GM18951 (cell line): ENCODE measurements around the gene SLC48A1.

Experiments used
- POLR2A ChIP-seq: IDR thresholded peaks from 4 replicates; pipeline ENCODE4 v1.6.1; 2011; ENCODE audit warnings: mild to moderate bottlenecking; ENCODE audit not compliant: insufficient read length, insufficient read depth; ENCODE audit errors: extremely low read depth
- in situ Hi-C: fragments of 300-500 bp; cut with MboI; formaldehyde crosslinking; loops from one replicate; pipeline ENCODE4 v1.12.0; 2022; ENCODE audit warnings: low sequenced_read_pairs, mixed read lengths, inconsistent platforms; ENCODE audit not compliant: unreplicated experiment

SLC48A1 gene

GRCh38 chr12:47757364-47757839 is 15.6 kb upstream of the SLC48A1 start:
- TF ChIP-seq POLR2A = no peak
- in situ Hi-C loops = no loop called here

- TF ChIP-seq POLR2A = no peak
- in situ Hi-C loops = no loop called here
These were observed 15.0 kb upstream of the SLC48A1 start for GRCh38 chr12:47757840-47758583.

- no peak for TF ChIP-seq POLR2A
- in situ Hi-C loops = no loop called here
These were observed 14.5 kb upstream of the SLC48A1 start for GRCh38 chr12:47758584-47758833.

GRCh38 chr12:47758834-47759690 is 14.0 kb upstream of the SLC48A1 start, which contains the start of gene RAPGEF3:
RAPGEF3 (minus strand) TSS chr12:47758880; CDS start chr12:47758556, 324 bp downstream.
- in situ Hi-C loops = no loop called here

GRCh38 chr12:47762850-47763465 is 10.1 kb upstream of the SLC48A1 start:
- in situ Hi-C loops = no loop called here
- TF ChIP-seq POLR2A = no peak

More at GRCh38 chr12:47758834-47759690, 14.0 kb upstream of the SLC48A1 start, which contains the start of gene RAPGEF3:
- TF ChIP-seq POLR2A = no peak

GRCh38 chr12:47763481-47764346 is 9.3 kb upstream of the SLC48A1 start:
- in situ Hi-C loops = no loop called here

GRCh38 chr12:47766502-47767215 is 6.4 kb upstream of the SLC48A1 start:
- no peak for TF ChIP-seq POLR2A
- in situ Hi-C loops = no loop called here

More at GRCh38 chr12:47763481-47764346, 9.3 kb upstream of the SLC48A1 start:
- TF ChIP-seq POLR2A = no peak

GRCh38 chr12:47767216-47767724 is 5.8 kb upstream of the SLC48A1 start:
- in situ Hi-C loops = no loop called here
- no peak for TF ChIP-seq POLR2A

GRCh38 chr12:47768323-47768811 is 4.7 kb upstream of the SLC48A1 start:
- TF ChIP-seq POLR2A = no peak
- in situ Hi-C loops = no loop called here

- no peak for TF ChIP-seq POLR2A
- in situ Hi-C loops = no loop called here
These were observed 3.6 kb upstream of the SLC48A1 start for GRCh38 chr12:47769234-47770085.

GRCh38 chr12:47770086-47770726 is 2.8 kb upstream of the SLC48A1 start:
- no peak for TF ChIP-seq POLR2A
- in situ Hi-C loops = no loop called here

- in situ Hi-C loops = no loop called here
- TF ChIP-seq POLR2A = no peak
These were observed 1.7 kb upstream of the SLC48A1 start for GRCh38 chr12:47771304-47771703.
